Amniotic stem cell (primary cell): Measurements from ENCODE around the gene TARS3.

Experiments used
- DNase-seq: peaks from one replicate; lab custom pipeline; 2025; lab: John Stamatoyannopoulos, UW

Gene TARS3

DNA sequence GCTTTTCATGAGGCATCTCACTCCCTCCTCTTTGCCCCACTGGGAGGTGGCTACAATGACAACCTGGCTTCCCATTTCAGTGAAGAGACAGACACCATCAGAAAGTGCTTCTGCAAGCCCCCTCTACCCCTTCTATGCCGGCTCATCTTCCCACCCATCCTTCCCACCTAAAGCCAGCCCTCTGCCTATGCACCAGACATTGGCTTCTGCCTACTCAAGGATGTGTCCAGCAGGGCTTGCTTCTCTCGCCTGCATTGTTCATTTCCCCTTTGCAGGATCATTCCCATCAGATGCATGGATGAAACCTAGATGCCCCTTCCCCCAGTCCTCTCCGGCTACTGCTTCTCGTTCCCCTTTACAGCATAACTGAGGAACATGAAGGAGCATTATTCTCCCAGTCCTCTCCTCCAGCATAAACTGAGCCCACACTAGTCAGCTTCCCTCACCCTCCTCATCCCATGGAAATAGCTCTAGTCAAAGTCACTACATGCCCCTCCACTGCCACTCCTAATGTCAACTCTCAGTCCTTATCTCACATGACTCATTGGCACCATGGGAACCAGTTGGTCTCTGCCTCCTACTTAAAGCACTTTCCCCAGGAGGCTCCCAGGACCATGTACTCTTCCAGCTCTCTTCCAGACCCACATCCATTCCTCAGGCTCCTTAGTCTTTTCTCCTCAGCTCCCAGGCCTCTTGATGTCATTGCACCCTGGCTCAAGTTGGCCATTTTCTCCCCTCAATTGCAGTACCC, 120.0 kb downstream of the TARS3 start:
- no peak for DNase-seq
